GM23338 (cell line): ENCODE measurements around the gene ECPAS. TPM values are rescaled to one million over a fixed set of nuclear protein-coding genes. Genes with fewer than 3 reads are reported as not detected.

Experiments used
- ATAC-seq: fragments of 200-7000 bp; cut with Tn5 transposase; 3 replicates; pipeline ENCODE4 v1.9.1; 2020
- DNase-seq: peaks from one replicate; pipeline ENCODE4 v3.0.0-alpha.2; 2015; ENCODE audit warnings: low spot score
- H2AFZ ChIP-seq: fragments of 200-600 bp; sonication (generic); 2 replicates; pipeline ENCODE4 v1.8.0; 2016; ENCODE audit warnings: antibody characterized with exemption, mild to moderate bottlenecking, moderate library complexity
- H3F3A ChIP-seq: fragments of 200-600 bp; sonication (generic); replicated peaks from 2 replicates; pipeline ENCODE4 v1.8.0; 2017; ENCODE audit warnings: antibody characterized with exemption, mixed run types, low read depth
- H3K27ac ChIP-seq: fragments of 200-600 bp; sonication (generic); 2 replicates; pipeline ENCODE4 v1.6.1; 2016; ENCODE audit warnings: low read depth
- H3K27me3 ChIP-seq: fragments of 200-600 bp; sonication (generic); 2 replicates; pipeline ENCODE4 v1.8.0; 2016; ENCODE audit warnings: mild to moderate bottlenecking, mixed run types, moderate library complexity; ENCODE audit not compliant: insufficient read depth
- H3K36me3 ChIP-seq: fragments of 200-600 bp; sonication (generic); 2 replicates; pipeline ENCODE4 v1.8.0; 2016; ENCODE audit warnings: mild to moderate bottlenecking; ENCODE audit not compliant: insufficient read depth
- H3K4me1 ChIP-seq: fragments of 200-600 bp; sonication (generic); 2 replicates; pipeline ENCODE4 v1.8.0; 2016; ENCODE audit warnings: mild to moderate bottlenecking, moderate library complexity; ENCODE audit not compliant: insufficient read depth
- H3K4me2 ChIP-seq: fragments of 200-600 bp; sonication (generic); 2 replicates; pipeline ENCODE4 v1.7.1; 2017; ENCODE audit warnings: mixed run types
- H3K4me3 ChIP-seq: fragments of 200-600 bp; sonication (generic); 2 replicates; pipeline ENCODE4 v1.6.1; 2016; ENCODE audit warnings: mixed run types
- H3K79me2 ChIP-seq: fragments of 200-600 bp; sonication (generic); replicated peaks from 2 replicates; pipeline ENCODE4 v1.8.0; 2017; ENCODE audit warnings: mild to moderate bottlenecking; ENCODE audit not compliant: insufficient read depth
- H3K9me2 ChIP-seq: fragments of 200-600 bp; sonication (generic); 2 replicates; pipeline ENCODE4 v1.8.0; 2017; ENCODE audit not compliant: insufficient read depth
- H4K20me1 ChIP-seq: fragments of 200-600 bp; sonication (generic); replicated peaks from 2 replicates; pipeline ENCODE4 v1.8.0; 2017; ENCODE audit warnings: mild to moderate bottlenecking; ENCODE audit not compliant: insufficient read depth
- H3K27ac Mint-ChIP-seq: 2 replicates; pipeline ENCODE4 v1.8.0; 2020; ENCODE audit warnings: inconsistent platforms, mild to moderate bottlenecking, moderate library complexity, mixed read lengths
- H3K27me3 Mint-ChIP-seq: 3 replicates; pipeline ENCODE4 v1.8.0; 2022; ENCODE audit warnings: low read depth, mild to moderate bottlenecking, moderate library complexity, mixed read lengths, inconsistent platforms; ENCODE audit not compliant: insufficient read depth, poor library complexity
- H3K36me3 Mint-ChIP-seq: 3 replicates; pipeline ENCODE4 v1.8.0; 2021; ENCODE audit warnings: low read depth, mild to moderate bottlenecking, inconsistent platforms, moderate library complexity, mixed read lengths
- H3K4me1 Mint-ChIP-seq: 3 replicates; pipeline ENCODE4 v1.8.0; 2020; ENCODE audit warnings: mild to moderate bottlenecking, inconsistent platforms, mixed read lengths
- H3K4me3 Mint-ChIP-seq: 3 replicates; pipeline ENCODE4 v1.8.0; 2021; ENCODE audit warnings: moderate library complexity, mild to moderate bottlenecking, inconsistent platforms, mixed read lengths
- H3K9me3 Mint-ChIP-seq: 3 replicates; pipeline ENCODE4 v1.8.0; 2020; ENCODE audit warnings: moderate library complexity, mild to moderate bottlenecking, inconsistent platforms, mixed read lengths
- CREB1 ChIP-seq: fragments of 250-450 bp; sonication (Bioruptor Pico); IDR thresholded peaks from 2 replicates; pipeline ENCODE4 v1.5.0; 2020; ENCODE audit warnings: low read depth, mild to moderate bottlenecking, moderate library complexity
- EZH2 ChIP-seq: fragments of 200-600 bp; sonication (generic); IDR thresholded peaks from one replicate; pipeline ENCODE4 v1.8.0; 2017; ENCODE audit warnings: antibody characterized with exemption, mild to moderate bottlenecking, low read depth; ENCODE audit not compliant: unreplicated experiment
- EZH2phosphoT487 ChIP-seq: fragments of 200-600 bp; sonication (generic); IDR thresholded peaks from one replicate; pipeline ENCODE4 v1.8.1; 2018; ENCODE audit warnings: antibody characterized with exemption; ENCODE audit not compliant: unreplicated experiment
- NANOG ChIP-seq: IDR thresholded peaks from 2 replicates; pipeline ENCODE4 v1.6.1; 2016; ENCODE audit warnings: antibody characterized with exemption, borderline replicate concordance
- POLR2AphosphoS5 ChIP-seq: IDR thresholded peaks from 2 replicates; pipeline ENCODE4 v1.6.1; 2016; ENCODE audit warnings: antibody characterized with exemption, low read depth
- STAT1 ChIP-seq: IDR thresholded peaks from one replicate; pipeline ENCODE4 v1.6.1; 2016; ENCODE audit warnings: antibody characterized with exemption; ENCODE audit not compliant: unreplicated experiment
- ZNF114 ChIP-seq: fragments of 250-450 bp; sonication (Bioruptor Pico); IDR thresholded peaks from 2 replicates; pipeline ENCODE4 v1.5.0; 2020; ENCODE audit warnings: mild to moderate bottlenecking, moderate library complexity
- ZNF331 ChIP-seq: fragments of 250-450 bp; sonication (Bioruptor Pico); IDR thresholded peaks from 2 replicates; pipeline ENCODE4 v1.5.0; 2020; ENCODE audit warnings: low read depth, mild to moderate bottlenecking, moderate library complexity
- polyA plus RNA-seq: library from polyadenylated mRNA; unstranded; fragments of >200 nt; fragmentation: Nextera tagmentation; extraction: Ambion mirVana; gene quantifications from 2 replicates; pipeline ENCODE4 v1.2.1, GENCODE V29; 2016
- total RNA-seq: library from RNA; depleted of rRNA; stranded (reverse); fragments of >200 nt; shearing (Covaris generic); gene quantifications from 2 replicates; pipeline ENCODE4 v1.2.3, GENCODE V29; 2014
- TF ChIP-seq, protein P1 (sequence below): IDR thresholded peaks from 2 replicates; pipeline ENCODE4 v1.6.1; 2016; ENCODE audit warnings: antibody characterized with exemption
- TF ChIP-seq, protein P2 (sequence below): IDR thresholded peaks from one replicate; pipeline ENCODE4 v1.6.1; 2018; ENCODE audit warnings: antibody characterized with exemption; ENCODE audit not compliant: unreplicated experiment
- TF ChIP-seq, protein P3 (sequence below), 2 experiments: fragments of 200-600 bp in 1 of 2; sonication (generic) in 1 of 2; conservative IDR thresholded peaks; 2 replicates each; pipeline versions ENCODE4 v1.5.1 to v1.6.1; 2016 to 2017; ENCODE audit warnings: antibody characterized with exemption in 2 of 2, low read depth in 2 of 2, mild to moderate bottlenecking in 2 of 2, moderate library complexity in 1 of 2

The ECPAS gene
- total and polyA plus RNA-seq, 2 experiments from 2014 or later = 51.4 to 104 TPM

DNA sequence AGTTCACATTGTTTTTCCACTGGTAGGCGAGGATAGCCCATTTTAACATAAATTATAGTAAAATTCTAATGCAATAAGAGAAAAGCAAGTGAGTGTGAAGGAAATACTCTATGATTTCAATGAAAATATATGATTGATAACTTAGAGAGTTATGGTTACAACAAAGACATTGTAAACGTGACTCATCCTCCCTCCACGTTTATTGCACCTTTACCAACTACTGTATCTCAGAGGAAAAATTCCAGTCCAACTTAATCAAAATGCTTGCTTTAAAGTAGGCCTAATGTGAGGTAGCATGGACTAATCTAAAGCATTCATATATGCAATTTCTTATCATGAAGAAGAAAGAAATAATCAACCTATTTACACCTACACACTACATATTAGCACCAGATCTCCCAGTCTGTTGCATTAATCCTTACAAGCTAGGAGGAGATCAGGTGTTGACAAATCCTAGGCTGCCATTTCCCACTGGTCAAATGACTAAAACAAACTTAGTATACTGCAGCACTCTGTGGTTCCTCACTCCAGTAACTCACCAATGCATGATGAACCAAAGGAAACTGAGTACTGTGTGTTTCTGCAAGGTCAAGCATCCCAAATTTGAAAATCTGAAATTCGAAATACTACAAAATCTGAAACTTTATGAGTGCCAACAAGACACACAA, 41.7 kb downstream of the ECPAS start:
- Mint-ChIP-seq H3K27ac (no peak overlapping the region), H3K9me3 (no peaks in the 10 kb centered on the region), H3K4me3 (no peak overlapping the region), H3K36me3 (peaks cover 71% of the 10 kb centered on the region), H3K27me3 (peaks cover 4% of the 10 kb centered on the region), H3K4me1 (peaks cover 8% of the 10 kb centered on the region; the same call in 2 of the 3 replicates)
- peaks cover 19% of the 10 kb centered on the region; the same call in 1 of the 2 replicates for H3K36me3 ChIP-seq
- no peaks in the 10 kb centered on the region for H4K20me1 ChIP-seq
- H3K9me2 ChIP-seq = no peaks in the 10 kb centered on the region
- no peak overlapping the region for H3K4me3 ChIP-seq
- 0 out of 2 replicates have a peak, but pooled peaks cover 12% of the 10 kb centered on the region for H3K4me1 ChIP-seq
- DNase-seq = no peak
- TF ChIP-seq, protein P1, sequence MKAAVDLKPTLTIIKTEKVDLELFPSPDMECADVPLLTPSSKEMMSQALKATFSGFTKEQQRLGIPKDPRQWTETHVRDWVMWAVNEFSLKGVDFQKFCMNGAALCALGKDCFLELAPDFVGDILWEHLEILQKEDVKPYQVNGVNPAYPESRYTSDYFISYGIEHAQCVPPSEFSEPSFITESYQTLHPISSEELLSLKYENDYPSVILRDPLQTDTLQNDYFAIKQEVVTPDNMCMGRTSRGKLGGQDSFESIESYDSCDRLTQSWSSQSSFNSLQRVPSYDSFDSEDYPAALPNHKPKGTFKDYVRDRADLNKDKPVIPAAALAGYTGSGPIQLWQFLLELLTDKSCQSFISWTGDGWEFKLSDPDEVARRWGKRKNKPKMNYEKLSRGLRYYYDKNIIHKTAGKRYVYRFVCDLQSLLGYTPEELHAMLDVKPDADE = no peak
- no peak for TF ChIP-seq EZH2phosphoT487
- no peak for ATAC-seq
- no peak overlapping the region for H3K4me2 ChIP-seq
- no peak overlapping the region for H2AFZ ChIP-seq
- no peaks in the 10 kb centered on the region for H3K27me3 ChIP-seq
- no peaks in the 10 kb centered on the region for H3F3A ChIP-seq
- peaks cover 3% of the 10 kb centered on the region; the same call in 1 of the 2 replicates for H3K79me2 ChIP-seq
- no peak overlapping the region; the same call in 1 of the 2 replicates for H3K27ac ChIP-seq

DNA sequence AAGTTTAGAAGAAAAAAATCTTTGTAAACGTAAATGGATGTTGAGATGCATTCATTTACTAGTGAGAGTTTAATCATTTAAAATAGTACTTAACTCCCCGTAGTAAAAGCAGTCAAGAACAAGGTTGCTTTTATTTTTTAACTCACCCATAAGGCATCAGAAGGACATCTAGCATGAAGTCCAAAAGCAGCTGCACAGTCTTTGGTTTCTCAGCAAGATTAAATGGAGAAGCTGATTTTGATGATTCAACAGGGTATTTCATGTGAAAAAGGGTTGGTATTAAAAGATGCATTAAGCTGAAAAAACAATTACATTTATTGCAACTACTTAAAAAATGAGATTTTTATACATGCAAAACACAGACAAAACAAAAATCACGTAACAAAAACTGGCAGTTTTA, 44.0 kb downstream of the ECPAS start:
- Histone ChIP-seq H3K9me2 (no peaks in the 10 kb centered on the region), H3K27ac (peak overlapping the region; percentile 74), H4K20me1 (no peaks in the 10 kb centered on the region; the same call in 1 of the 2 replicates), H2AFZ (no peak overlapping the region), H3K36me3 (peaks cover 12% of the 10 kb centered on the region; the same call in 1 of the 2 replicates), H3F3A (no peaks in the 10 kb centered on the region), H3K4me3 (no peak overlapping the region), H3K4me2 (no peak overlapping the region), H3K79me2 (no peaks in the 10 kb centered on the region), H3K27me3 (no peaks in the 10 kb centered on the region), H3K4me1 (0 out of 2 replicates have a peak, but pooled peaks cover 12% of the 10 kb centered on the region)
- H3K4me3 Mint-ChIP-seq = no peak overlapping the region
- peaks cover 4% of the 10 kb centered on the region for H3K27me3 Mint-ChIP-seq
- no peak for ATAC-seq
- peaks cover 8% of the 10 kb centered on the region; the same call in 2 of the 3 replicates for H3K4me1 Mint-ChIP-seq
- DNase-seq = no peak
- no peaks in the 10 kb centered on the region for H3K9me3 Mint-ChIP-seq
- peak overlapping the region; percentile 21; the same call in 1 of the 2 replicates for H3K27ac Mint-ChIP-seq
- peaks cover 72% of the 10 kb centered on the region for H3K36me3 Mint-ChIP-seq
- TF ChIP-seq, protein P2, sequence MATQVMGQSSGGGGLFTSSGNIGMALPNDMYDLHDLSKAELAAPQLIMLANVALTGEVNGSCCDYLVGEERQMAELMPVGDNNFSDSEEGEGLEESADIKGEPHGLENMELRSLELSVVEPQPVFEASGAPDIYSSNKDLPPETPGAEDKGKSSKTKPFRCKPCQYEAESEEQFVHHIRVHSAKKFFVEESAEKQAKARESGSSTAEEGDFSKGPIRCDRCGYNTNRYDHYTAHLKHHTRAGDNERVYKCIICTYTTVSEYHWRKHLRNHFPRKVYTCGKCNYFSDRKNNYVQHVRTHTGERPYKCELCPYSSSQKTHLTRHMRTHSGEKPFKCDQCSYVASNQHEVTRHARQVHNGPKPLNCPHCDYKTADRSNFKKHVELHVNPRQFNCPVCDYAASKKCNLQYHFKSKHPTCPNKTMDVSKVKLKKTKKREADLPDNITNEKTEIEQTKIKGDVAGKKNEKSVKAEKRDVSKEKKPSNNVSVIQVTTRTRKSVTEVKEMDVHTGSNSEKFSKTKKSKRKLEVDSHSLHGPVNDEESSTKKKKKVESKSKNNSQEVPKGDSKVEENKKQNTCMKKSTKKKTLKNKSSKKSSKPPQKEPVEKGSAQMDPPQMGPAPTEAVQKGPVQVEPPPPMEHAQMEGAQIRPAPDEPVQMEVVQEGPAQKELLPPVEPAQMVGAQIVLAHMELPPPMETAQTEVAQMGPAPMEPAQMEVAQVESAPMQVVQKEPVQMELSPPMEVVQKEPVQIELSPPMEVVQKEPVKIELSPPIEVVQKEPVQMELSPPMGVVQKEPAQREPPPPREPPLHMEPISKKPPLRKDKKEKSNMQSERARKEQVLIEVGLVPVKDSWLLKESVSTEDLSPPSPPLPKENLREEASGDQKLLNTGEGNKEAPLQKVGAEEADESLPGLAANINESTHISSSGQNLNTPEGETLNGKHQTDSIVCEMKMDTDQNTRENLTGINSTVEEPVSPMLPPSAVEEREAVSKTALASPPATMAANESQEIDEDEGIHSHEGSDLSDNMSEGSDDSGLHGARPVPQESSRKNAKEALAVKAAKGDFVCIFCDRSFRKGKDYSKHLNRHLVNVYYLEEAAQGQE = no peak
- TF ChIP-seq ZNF114 (CRISPR knock-in tag) (no peak), EZH2 (no peak), POLR2AphosphoS5 (no peak), EZH2phosphoT487 (no peak), CREB1 (CRISPR knock-in tag) (no peak), NANOG (no peak), ZNF331 (no peak), STAT1 (no peak)
- TF ChIP-seq, protein P3, sequence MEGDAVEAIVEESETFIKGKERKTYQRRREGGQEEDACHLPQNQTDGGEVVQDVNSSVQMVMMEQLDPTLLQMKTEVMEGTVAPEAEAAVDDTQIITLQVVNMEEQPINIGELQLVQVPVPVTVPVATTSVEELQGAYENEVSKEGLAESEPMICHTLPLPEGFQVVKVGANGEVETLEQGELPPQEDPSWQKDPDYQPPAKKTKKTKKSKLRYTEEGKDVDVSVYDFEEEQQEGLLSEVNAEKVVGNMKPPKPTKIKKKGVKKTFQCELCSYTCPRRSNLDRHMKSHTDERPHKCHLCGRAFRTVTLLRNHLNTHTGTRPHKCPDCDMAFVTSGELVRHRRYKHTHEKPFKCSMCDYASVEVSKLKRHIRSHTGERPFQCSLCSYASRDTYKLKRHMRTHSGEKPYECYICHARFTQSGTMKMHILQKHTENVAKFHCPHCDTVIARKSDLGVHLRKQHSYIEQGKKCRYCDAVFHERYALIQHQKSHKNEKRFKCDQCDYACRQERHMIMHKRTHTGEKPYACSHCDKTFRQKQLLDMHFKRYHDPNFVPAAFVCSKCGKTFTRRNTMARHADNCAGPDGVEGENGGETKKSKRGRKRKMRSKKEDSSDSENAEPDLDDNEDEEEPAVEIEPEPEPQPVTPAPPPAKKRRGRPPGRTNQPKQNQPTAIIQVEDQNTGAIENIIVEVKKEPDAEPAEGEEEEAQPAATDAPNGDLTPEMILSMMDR (conservative IDR thresholded peaks at IDR 0.05; ENCODE audit: low read depth in 2 of 2) = no peak
- TF ChIP-seq, protein P1 = no peak
